Limb (tissue), 2 donors: ENCODE results near the gene PRG3.
"Not testable (repeated sequence)": the region's sequence is repeated elsewhere in the genome, so short reads cannot be mapped to it uniquely, and the experiment has no call there.

Experiments used
- DNase-seq, 2 donors: peaks; one replicate each; pipeline ENCODE4 v3.0.0-alpha.2; 2016; ENCODE audit errors: extremely low spot score in 2 of 2

The PRG3 gene

GRCh38 chr11:57409321-57410100, 28.6 kb upstream of the PRG3 start:
- no peak for DNase-seq

GRCh38 chr11:57408771-57409170, 27.8 kb upstream of the PRG3 start:
- DNase-seq: no peak

GRCh38 chr11:57407941-57408475, 27.1 kb upstream of the PRG3 start:
- no peak for DNase-seq

GRCh38 chr11:57407010-57407920, 26.3 kb upstream of the PRG3 start:
- no peak for DNase-seq

- no peak for DNase-seq
Observed at GRCh38 chr11:57406337-57406904, 25.5 kb upstream of the PRG3 start.

- no peak for DNase-seq
Observed at GRCh38 chr11:57405271-57405860, 24.4 kb upstream of the PRG3 start.

GRCh38 chr11:57403802-57404147, 22.8 kb upstream of the PRG3 start:
- no peak for DNase-seq

GRCh38 chr11:57403003-57403801, 22.3 kb upstream of the PRG3 start:
- DNase-seq: not testable (repeated sequence)

- DNase-seq: no peak
Observed at GRCh38 chr11:57402188-57403002, 21.4 kb upstream of the PRG3 start.

- no peak for DNase-seq
Observed at GRCh38 chr11:57399972-57400578, 19.1 kb upstream of the PRG3 start.

- DNase-seq: no peak
Observed at GRCh38 chr11:57399221-57399620, 18.3 kb upstream of the PRG3 start.

- DNase-seq: no peak
Observed at GRCh38 chr11:57397394-57397990, 16.5 kb upstream of the PRG3 start.

- no peak for DNase-seq
Observed at GRCh38 chr11:57396744-57397143, 15.8 kb upstream of the PRG3 start.

GRCh38 chr11:57395905-57396623, 15.1 kb upstream of the PRG3 start:
- no peak for DNase-seq

GRCh38 chr11:57394203-57394965, 13.4 kb upstream of the PRG3 start:
- DNase-seq: no peak

- DNase-seq: no peak
Observed at GRCh38 chr11:57392763-57393105, 11.8 kb upstream of the PRG3 start.

GRCh38 chr11:57392066-57392762, 11.3 kb upstream of the PRG3 start:
- no peak for DNase-seq
